ENCODE data around the gene TMEM208. TPM values are rescaled to one million over a fixed set of nuclear protein-coding genes. Genes with fewer than 3 reads are reported as not detected.

TMEM208 gene
- total RNA-seq, 1 donor, result 27.5 TPM

DNA sequence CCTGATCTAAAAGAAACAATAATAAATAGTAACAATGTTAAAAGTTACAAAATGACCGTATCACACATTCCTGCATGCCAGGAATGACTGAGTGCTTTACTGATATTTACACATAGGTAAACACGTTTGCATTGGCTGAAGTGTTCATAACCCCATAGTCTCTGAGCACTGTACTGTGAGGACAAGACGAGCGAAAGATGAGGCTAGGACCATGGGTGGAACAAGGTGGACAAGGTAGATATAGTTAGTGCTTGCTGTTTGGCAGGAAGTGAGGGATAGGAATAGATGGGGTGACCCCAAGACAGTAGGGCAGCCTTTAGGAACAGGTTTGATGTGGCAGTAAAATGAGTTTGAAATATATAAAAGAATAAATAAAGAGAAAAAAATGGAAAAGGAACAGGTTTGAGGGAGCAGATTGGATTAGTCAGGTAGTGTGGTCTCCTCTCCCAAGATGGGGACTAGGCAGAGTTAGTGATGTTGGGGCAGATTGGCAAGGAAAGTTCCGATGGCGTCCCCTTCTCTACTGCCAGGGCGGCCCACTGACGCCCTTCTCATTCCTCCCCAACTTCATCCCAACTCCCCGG is 35.4 kb upstream of the TMEM208 start:
- DNase-seq (ENCODE audit: low read depth in 2 of 3, low spot score in 2 of 3), result no peak

DNA sequence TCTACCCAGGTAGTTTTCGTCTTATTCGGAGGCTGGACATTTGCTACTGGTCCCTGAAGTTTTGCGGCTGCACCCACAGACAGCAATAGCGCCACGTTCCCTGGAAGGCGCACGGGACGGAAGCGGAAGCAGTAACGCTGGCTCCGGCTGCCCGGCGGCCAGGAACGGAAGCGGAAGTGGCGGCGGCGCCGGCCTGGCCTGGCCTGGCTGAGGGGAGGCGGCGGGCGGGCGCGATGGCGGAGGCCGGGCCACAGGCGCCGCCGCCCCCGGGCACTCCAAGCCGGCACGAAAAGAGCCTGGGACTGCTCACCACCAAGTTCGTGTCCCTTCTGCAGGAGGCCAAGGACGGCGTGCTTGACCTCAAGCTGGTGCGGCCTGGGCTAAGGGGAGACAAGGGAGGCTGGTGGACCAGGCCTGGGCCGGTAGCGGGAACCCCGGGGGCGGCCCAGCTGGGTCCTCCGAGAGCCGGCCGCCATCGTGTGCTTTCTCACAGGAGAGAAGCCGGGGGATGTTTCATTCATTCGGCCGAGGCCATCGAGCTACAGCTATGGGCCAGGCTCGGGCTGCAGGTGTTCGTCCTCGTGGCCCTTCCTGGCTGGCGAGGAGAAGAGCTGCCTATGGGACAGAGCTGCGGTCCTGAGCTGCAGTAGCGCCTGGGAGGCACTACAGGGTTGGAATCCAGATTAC is 34.8 kb upstream of the TMEM208 start, which contains the start of gene E2F4:
Gene E2F4 (plus strand): TSS at position 161 of the 687 bp plus-strand sequence. CDS start 73 bp downstream, at position 234.
- DNase-seq (ENCODE audit: low read depth in 2 of 3, low spot score in 2 of 3), result peak; percentile 61 to 94 (median 91)

- DNase-seq (ENCODE audit: low read depth in 2 of 3, low spot score in 2 of 3), result no peak
Measured at GRCh38 chr16:67192781-67193361, 34.1 kb upstream of the TMEM208 start.

- DNase-seq (ENCODE audit: low read depth in 2 of 3, low spot score in 2 of 3), result no peak
Measured at GRCh38 chr16:67193536-67193935, 33.4 kb upstream of the TMEM208 start.

GRCh38 chr16:67194260-67194659 is 32.7 kb upstream of the TMEM208 start:
- no peak for DNase-seq (ENCODE audit: low read depth in 2 of 3, low spot score in 2 of 3)

- DNase-seq (ENCODE audit: low read depth in 2 of 3, low spot score in 2 of 3), result no peak
Measured at GRCh38 chr16:67195676-67196075, 31.3 kb upstream of the TMEM208 start.

GRCh38 chr16:67196881-67197280 is 30.0 kb upstream of the TMEM208 start:
- no peak for DNase-seq (ENCODE audit: low read depth in 2 of 3, low spot score in 2 of 3)

- no peak for DNase-seq (ENCODE audit: low read depth in 2 of 3, low spot score in 2 of 3)
Measured at GRCh38 chr16:67197704-67198103, 29.2 kb upstream of the TMEM208 start.

- DNase-seq (ENCODE audit: low read depth in 2 of 3, low spot score in 2 of 3), result peak in 2 of 3 donors; percentile 53 to 70
Measured at GRCh38 chr16:67198238-67198734, 28.6 kb upstream of the TMEM208 start.

- peak in 1 of 3 donors; percentile 13 for DNase-seq (ENCODE audit: low read depth in 2 of 3, low spot score in 2 of 3)
Measured at GRCh38 chr16:67199011-67199807, 27.7 kb upstream of the TMEM208 start, which contains the start of gene ELMO3. ELMO3 (plus strand) TSS chr16:67199131; CDS start chr16:67199327, 196 bp downstream.

- no peak for DNase-seq (ENCODE audit: low read depth in 2 of 3, low spot score in 2 of 3)
Measured at GRCh38 chr16:67199808-67200198, 27.1 kb upstream of the TMEM208 start.

DNA sequence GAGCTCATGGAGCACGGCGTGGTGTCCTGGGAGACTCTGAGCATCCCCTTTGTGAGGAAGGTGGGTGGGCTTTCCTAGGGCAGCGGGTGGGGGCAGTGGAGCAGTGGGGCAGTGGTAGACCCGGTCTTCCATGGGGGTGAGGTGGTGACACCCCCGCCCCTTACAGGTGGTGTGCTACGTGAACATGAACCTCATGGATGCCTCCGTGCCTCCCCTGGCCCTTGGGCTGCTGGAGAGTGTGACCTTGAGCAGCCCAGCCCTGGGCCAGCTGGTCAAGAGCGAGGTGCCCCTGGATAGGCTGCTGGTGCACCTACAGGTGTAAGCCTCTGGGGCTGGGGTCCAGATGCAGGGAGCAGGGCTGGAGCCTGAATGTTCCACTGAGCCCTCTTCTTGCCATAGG is 26.4 kb upstream of the TMEM208 start:
- no peak for DNase-seq (ENCODE audit: low read depth in 2 of 3, low spot score in 2 of 3)

DNA sequence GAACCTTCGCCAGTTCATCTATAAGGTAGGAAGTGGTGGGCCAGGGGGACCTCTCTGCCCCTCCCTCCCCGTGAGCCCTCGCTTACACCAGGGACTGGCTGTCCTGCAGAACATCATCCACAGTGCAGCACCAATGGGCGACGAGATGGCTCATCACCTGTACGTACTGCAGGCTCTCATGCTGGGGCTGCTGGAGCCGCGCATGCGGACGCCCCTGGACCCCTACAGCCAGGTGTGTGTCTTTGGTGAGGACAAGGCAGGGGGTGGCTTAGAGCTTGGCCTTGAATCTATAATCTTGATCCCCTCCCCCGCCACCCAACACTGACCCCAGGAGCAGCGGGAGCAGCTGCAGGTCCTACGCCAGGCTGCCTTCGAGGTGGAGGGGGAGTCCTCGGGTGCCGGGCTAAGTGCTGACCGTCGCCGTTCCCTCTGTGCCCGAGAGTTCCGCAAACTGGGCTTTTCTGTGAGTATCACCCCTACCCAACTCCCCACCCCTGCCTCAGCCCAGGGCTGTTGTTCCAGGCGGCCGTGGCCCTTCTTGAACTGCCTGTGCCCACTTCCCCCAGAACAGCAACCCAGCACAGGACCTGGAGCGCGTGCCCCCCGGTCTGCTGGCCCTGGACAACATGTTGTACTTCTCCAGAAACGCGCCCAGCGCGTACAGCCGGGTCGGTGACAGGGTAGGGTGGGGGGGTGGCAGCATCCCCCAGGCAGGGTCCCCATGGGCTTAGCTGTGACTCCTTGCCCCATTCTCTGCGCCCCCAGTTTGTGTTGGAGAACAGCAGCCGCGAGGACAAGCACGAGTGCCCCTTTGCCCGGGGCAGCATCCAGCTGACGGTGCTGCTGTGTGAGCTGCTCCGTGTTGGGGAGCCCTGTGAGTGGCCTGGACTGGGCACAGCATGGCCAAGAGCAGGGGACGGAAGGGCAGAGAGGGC is 25.3 kb upstream of the TMEM208 start:
- no peak for DNase-seq (ENCODE audit: low read depth in 2 of 3, low spot score in 2 of 3)

DNA sequence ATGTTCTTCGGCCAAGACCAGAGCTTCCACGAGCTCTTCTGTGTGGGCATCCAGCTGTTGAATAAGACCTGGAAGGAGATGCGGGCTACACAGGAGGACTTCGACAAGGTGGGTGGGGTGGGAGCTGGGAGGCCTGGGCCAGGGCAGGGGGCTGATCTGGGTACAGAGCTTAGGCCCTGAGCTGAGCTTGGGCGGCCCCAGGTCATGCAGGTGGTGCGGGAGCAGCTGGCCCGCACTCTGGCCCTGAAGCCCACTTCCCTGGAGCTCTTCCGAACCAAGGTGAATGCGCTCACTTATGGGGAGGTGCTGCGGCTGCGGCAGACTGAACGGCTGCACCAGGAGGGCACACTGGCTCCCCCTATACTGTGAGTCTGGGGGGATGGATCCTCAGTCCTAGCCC is 24.5 kb upstream of the TMEM208 start:
- DNase-seq (ENCODE audit: low read depth in 2 of 3, low spot score in 2 of 3), result no peak

DNA sequence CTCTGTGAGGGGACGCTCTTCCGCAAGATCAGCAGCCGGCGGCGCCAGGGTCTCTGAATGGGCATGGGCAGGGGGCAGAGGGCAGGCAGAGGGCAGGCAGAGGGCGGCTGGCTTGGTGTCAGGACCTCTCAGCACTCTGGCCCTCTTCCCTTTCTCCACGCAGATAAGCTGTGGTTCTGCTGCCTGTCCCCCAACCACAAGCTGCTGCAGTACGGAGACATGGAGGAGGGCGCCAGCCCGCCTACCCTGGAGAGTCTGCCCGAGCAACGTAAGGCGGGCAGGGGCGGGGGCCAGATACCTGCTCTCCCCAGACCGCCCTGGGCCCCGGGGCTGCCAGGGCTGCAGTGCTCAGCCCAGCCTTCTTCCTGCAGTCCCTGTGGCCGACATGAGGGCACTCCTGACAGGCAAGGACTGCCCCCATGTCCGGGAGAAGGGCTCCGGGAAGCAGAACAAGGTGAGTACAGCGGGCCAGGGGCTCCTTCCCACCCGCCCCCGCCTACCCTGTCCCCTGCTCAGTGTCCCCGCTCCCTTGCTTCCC is 23.9 kb upstream of the TMEM208 start:
- no peak for DNase-seq (ENCODE audit: low read depth in 2 of 3, low spot score in 2 of 3)

DNA sequence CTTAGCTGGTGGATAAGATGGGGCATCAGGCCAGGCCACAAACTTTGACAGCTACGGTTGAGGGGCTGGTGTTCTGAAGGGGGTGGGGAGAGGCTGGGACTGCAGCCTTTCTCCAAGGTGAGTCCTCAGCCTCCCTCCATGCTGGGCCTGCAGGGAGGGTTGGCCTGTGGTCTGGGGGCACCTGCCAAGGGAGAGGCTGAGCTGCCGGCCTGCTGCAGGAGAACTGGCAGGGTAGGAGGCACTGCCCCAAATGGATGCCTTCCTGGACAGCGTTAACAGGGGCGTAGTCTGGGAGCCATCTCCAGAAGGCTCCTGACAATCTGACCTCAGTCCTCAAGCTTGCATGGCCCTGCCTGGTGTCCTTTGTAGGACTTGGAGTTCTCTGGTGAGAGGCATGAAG is 22.9 kb upstream of the TMEM208 start:
- DNase-seq (ENCODE audit: low read depth in 2 of 3, low spot score in 2 of 3), result no peak

DNA sequence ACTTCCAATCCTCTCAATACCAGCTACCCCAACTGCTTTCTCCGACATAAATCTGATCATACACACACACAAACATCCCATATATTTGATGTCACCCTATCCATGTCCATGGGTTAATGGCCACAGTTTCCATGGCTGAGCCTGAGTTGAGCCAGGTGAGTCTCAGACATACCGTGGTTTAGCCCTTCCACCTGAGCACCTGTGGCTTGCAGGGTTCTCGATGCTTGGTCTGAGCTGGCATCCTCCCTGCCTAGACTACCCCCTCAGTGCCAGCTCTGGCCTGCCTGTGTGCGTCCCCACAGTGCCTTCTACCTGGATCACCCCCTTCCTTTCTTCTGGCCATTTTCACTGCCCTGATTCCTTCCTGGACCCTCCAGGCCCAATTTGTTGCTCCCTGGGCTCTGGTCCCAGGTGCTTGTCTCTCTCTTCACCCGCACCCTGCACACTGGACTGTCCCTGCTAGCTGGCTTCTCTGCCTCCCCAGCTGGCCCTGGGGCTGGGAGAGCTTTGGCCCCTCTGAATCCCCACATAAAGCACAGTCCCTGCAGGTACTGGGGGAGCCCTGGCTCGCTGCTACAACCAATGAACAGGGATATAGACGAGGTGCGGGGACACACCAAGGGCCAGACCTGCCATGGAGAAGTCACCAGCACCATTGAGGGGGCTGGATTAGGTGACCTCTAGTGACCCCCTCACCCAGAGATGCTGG is 20.6 kb upstream of the TMEM208 start:
- DNase-seq (ENCODE audit: low read depth in 2 of 3, low spot score in 2 of 3), result no peak

- DNase-seq (ENCODE audit: low read depth in 2 of 3, low spot score in 2 of 3), result no peak
Measured at GRCh38 chr16:67206838-67207248, 20.1 kb upstream of the TMEM208 start.
